Vagina (tissue), 2 donors: ENCODE measurements around the gene CAPN1. TPM values are rescaled to one million over a fixed set of nuclear protein-coding genes. Genes with fewer than 3 reads are reported as not detected.

Source experiments
- DNase-seq, 2 donors: peaks; one replicate each; pipeline ENCODE4 v3.0.0-alpha.2; 2017; ENCODE audit errors: extremely low spot score in 2 of 2
- H3K27ac ChIP-seq: fragments of 200-600 bp; sonication (generic); one replicate; pipeline ENCODE4 v1.5.1; 2019
- H3K27me3 ChIP-seq: fragments of 200-600 bp; sonication (generic); one replicate; pipeline ENCODE4 v1.5.1; 2019
- H3K36me3 ChIP-seq, 2 donors: fragments of 200-600 bp; sonication (generic); one replicate each; pipeline ENCODE4 v1.5.1; 2017 to 2019
- H3K4me1 ChIP-seq: fragments of 200-600 bp; sonication (generic); one replicate; pipeline ENCODE4 v1.5.1; 2019
- H3K4me3 ChIP-seq, 2 donors: fragments of 200-600 bp; sonication (generic); 1 replicate in 1 of 2; 2 replicates in 1 of 2; pipeline ENCODE4 v1.5.1; 2016 to 2019
- H3K9me3 ChIP-seq: fragments of 200-600 bp; sonication (generic); one replicate; pipeline ENCODE4 v1.5.1; 2019
- CTCF ChIP-seq, 3 experiments: fragments of 450-650 bp in 2 of 3; fragments of 200-600 bp in 1 of 3; sonication (generic) in 1 of 3; IDR thresholded peaks; one replicate each; pipeline ENCODE4 v1.5.1; 2017 to 2019; ENCODE audit warnings: antibody characterized with exemption in 3 of 3, mild to moderate bottlenecking in 2 of 3, moderate library complexity in 2 of 3
- POLR2A ChIP-seq, 2 donors: fragments of 450-650 bp; IDR thresholded peaks; one replicate each; pipeline ENCODE4 v1.6.1; 2017; ENCODE audit warnings: antibody characterized with exemption in 2 of 2, mild to moderate bottlenecking in 2 of 2, moderate library complexity in 2 of 2
- POLR2AphosphoS5 ChIP-seq, 2 donors: sonication (generic); formaldehyde crosslinking; IDR thresholded peaks; one replicate each; pipeline ENCODE4 v1.9.0; 2017; ENCODE audit warnings: antibody characterized with exemption in 2 of 2, mild to moderate bottlenecking in 2 of 2, low read depth in 1 of 2; ENCODE audit not compliant: insufficient read depth in 1 of 2
- intact Hi-C: fragments of 100-400 bp; cut with DNase I; formaldehyde crosslinking; loops from one replicate; pipeline ENCODE4 v1.15.1; 2023
- total RNA-seq: library from RNA; depleted of rRNA; stranded (reverse); fragments of >200 nt; gene quantifications from one replicate; pipeline ENCODE4 v1.2.3, GENCODE V29; 2016

The CAPN1 gene
- total RNA-seq, 1 donor from 2014 or later: 302 TPM

- no peak for DNase-seq
- intact Hi-C loops: no loop called here
- H3K4me1 ChIP-seq: peaks cover 11% of the 10 kb centered on the region
- no peaks in the 10 kb centered on the region for H3K36me3 ChIP-seq
- no peak overlapping the region for H3K4me3 ChIP-seq
- H3K9me3 ChIP-seq: no peaks in the 10 kb centered on the region
- H3K27ac ChIP-seq: no peak overlapping the region
- TF ChIP-seq CTCF (IDR thresholded peaks at IDR 0.05) (no peak), POLR2A (IDR thresholded peaks at IDR 0.05) (no peak), POLR2AphosphoS5 (IDR thresholded peaks at IDR 0.05; ENCODE audit: insufficient read depth in 1 of 2, low read depth in 1 of 2) (no peak)
- no peaks in the 10 kb centered on the region for H3K27me3 ChIP-seq
These were observed 36.0 kb downstream of the CAPN1 start for GRCh38 chr11:65217441-65218423.

GRCh38 chr11:65218446-65218845 is 36.7 kb downstream of the CAPN1 start:
- no peaks in the 10 kb centered on the region for H3K36me3 ChIP-seq
- intact Hi-C loops: no loop called here
- H3K9me3 ChIP-seq: no peaks in the 10 kb centered on the region
- H3K27me3 ChIP-seq: no peaks in the 10 kb centered on the region
- H3K27ac ChIP-seq: no peak overlapping the region
- no peak overlapping the region for H3K4me3 ChIP-seq
- H3K4me1 ChIP-seq: peaks cover 11% of the 10 kb centered on the region
- TF ChIP-seq POLR2A (IDR thresholded peaks at IDR 0.05) (no peak), CTCF (IDR thresholded peaks at IDR 0.05) (no peak), POLR2AphosphoS5 (IDR thresholded peaks at IDR 0.05; ENCODE audit: insufficient read depth in 1 of 2, low read depth in 1 of 2) (no peak)
- DNase-seq: no peak

GRCh38 chr11:65219930-65220213 is 38.1 kb downstream of the CAPN1 start:
- Histone ChIP-seq H3K4me1 (peaks cover 14% of the 10 kb centered on the region), H3K27me3 (no peaks in the 10 kb centered on the region), H3K27ac (no peak overlapping the region), H3K9me3 (no peaks in the 10 kb centered on the region), H3K36me3 (no peaks in the 10 kb centered on the region), H3K4me3 (no peak overlapping the region)
- intact Hi-C loops: no loop called here
- TF ChIP-seq CTCF (IDR thresholded peaks at IDR 0.05) (no peak), POLR2AphosphoS5 (IDR thresholded peaks at IDR 0.05; ENCODE audit: insufficient read depth in 1 of 2, low read depth in 1 of 2) (peak in 1 of 2 donors; percentile 16), POLR2A (IDR thresholded peaks at IDR 0.05) (no peak)
- DNase-seq: no peak

GRCh38 chr11:65221026-65221425 is 39.3 kb downstream of the CAPN1 start:
- H3K4me3 ChIP-seq: no peak overlapping the region
- no peaks in the 10 kb centered on the region for H3K27me3 ChIP-seq
- intact Hi-C loops: no loop called here
- H3K36me3 ChIP-seq: no peaks in the 10 kb centered on the region
- TF ChIP-seq POLR2A (IDR thresholded peaks at IDR 0.05): no peak
- no peak for TF ChIP-seq CTCF (IDR thresholded peaks at IDR 0.05)
- no peak for TF ChIP-seq POLR2AphosphoS5 (IDR thresholded peaks at IDR 0.05; ENCODE audit: insufficient read depth in 1 of 2, low read depth in 1 of 2)
- H3K9me3 ChIP-seq: no peaks in the 10 kb centered on the region
- no peak overlapping the region for H3K27ac ChIP-seq
- no peak for DNase-seq
- H3K4me1 ChIP-seq: peaks cover 26% of the 10 kb centered on the region

- intact Hi-C loops: no loop called here
These were observed 41.3 kb downstream of the CAPN1 start for GRCh38 chr11:65223011-65223410.

More at GRCh38 chr11:65223011-65223410, 41.3 kb downstream of the CAPN1 start:
- Histone ChIP-seq H3K36me3 (no peaks in the 10 kb centered on the region), H3K27ac (no peak overlapping the region), H3K9me3 (no peaks in the 10 kb centered on the region), H3K4me3 (no peak overlapping the region), H3K27me3 (no peaks in the 10 kb centered on the region), H3K4me1 (peaks cover 29% of the 10 kb centered on the region)
- no peak for DNase-seq
- TF ChIP-seq POLR2AphosphoS5 (IDR thresholded peaks at IDR 0.05; ENCODE audit: insufficient read depth in 1 of 2, low read depth in 1 of 2): no peak
- no peak for TF ChIP-seq CTCF (IDR thresholded peaks at IDR 0.05)
- no peak for TF ChIP-seq POLR2A (IDR thresholded peaks at IDR 0.05)
